Measurements from ENCODE around the gene CYP19A1. TPM values are rescaled to one million over a fixed set of nuclear protein-coding genes. Genes with fewer than 3 reads are reported as not detected.

Gene CYP19A1
- total and polyA plus RNA-seq, 3 donors from 2014 or later = 2.8 to 29.0 (median 3.3) TPM

- H3K27me3 ChIP-seq = no peaks in the 10 kb centered on the region
- TF ChIP-seq POLR2A (IDR thresholded peaks at IDR 0.05) = no peak
- TF ChIP-seq CTCF (IDR thresholded peaks at IDR 0.05) = no peak
- peaks cover 5% of the 10 kb centered on the region for H3K4me1 ChIP-seq
- WGBS, 2 donors = 67 to 82% methylated on average over 10 of the region's 10 CpGs
- no peaks in the 10 kb centered on the region for H3K36me3 ChIP-seq (ENCODE audit: low read depth, missing control alignments)
- no peaks in the 10 kb centered on the region for H3K9me3 ChIP-seq
- no peak overlapping the region for H3K27ac ChIP-seq
- no peak overlapping the region for H3K4me3 ChIP-seq
- DNase-seq = no peak
- intact Hi-C loops (cut with DNase I; ENCODE audit: low total_unique reads) = no loop called here
Observed at GRCh38 chr15:51314391-51315337, 23.7 kb downstream of the CYP19A1 start.

GRCh38 chr15:51313644-51314280 lies 24.6 kb downstream of the CYP19A1 start:
- H3K27ac ChIP-seq = no peak overlapping the region
- intact Hi-C loops (cut with DNase I; ENCODE audit: low total_unique reads) = no loop called here
- no peak for DNase-seq
- H3K27me3 ChIP-seq = no peaks in the 10 kb centered on the region
- TF ChIP-seq CTCF (IDR thresholded peaks at IDR 0.05) (no peak), POLR2A (IDR thresholded peaks at IDR 0.05) (no peak)
- no peaks in the 10 kb centered on the region for H3K9me3 ChIP-seq
- 93 to 95% methylated on average over 10 of the region's 10 CpGs for WGBS, 2 donors
- H3K4me1 ChIP-seq = peaks cover 5% of the 10 kb centered on the region
- H3K36me3 ChIP-seq (ENCODE audit: low read depth, missing control alignments) = no peaks in the 10 kb centered on the region
- H3K4me3 ChIP-seq = no peak overlapping the region

- no peak overlapping the region for H3K4me3 ChIP-seq
- H3K27me3 ChIP-seq = no peaks in the 10 kb centered on the region
- H3K27ac ChIP-seq = no peak overlapping the region
- intact Hi-C loops (cut with DNase I; ENCODE audit: low total_unique reads) = no loop called here
- no peaks in the 10 kb centered on the region for H3K36me3 ChIP-seq (ENCODE audit: low read depth, missing control alignments)
- DNase-seq = no peak
- no peaks in the 10 kb centered on the region for H3K9me3 ChIP-seq
- peaks cover 5% of the 10 kb centered on the region for H3K4me1 ChIP-seq
- TF ChIP-seq POLR2A (IDR thresholded peaks at IDR 0.05) (no peak), CTCF (IDR thresholded peaks at IDR 0.05) (no peak)
Observed at GRCh38 chr15:51313074-51313393, 25.4 kb downstream of the CYP19A1 start.

GRCh38 chr15:51312166-51313073 lies 26.0 kb downstream of the CYP19A1 start:
- DNase-seq = no peak
- intact Hi-C loops (cut with DNase I; ENCODE audit: low total_unique reads) = no loop called here
- Histone ChIP-seq H3K27ac (no peak overlapping the region), H3K27me3 (no peaks in the 10 kb centered on the region), H3K4me3 (no peak overlapping the region), H3K4me1 (peaks cover 5% of the 10 kb centered on the region), H3K9me3 (no peaks in the 10 kb centered on the region), H3K36me3 (ENCODE audit: low read depth, missing control alignments) (no peaks in the 10 kb centered on the region)
- TF ChIP-seq CTCF (IDR thresholded peaks at IDR 0.05) (no peak), POLR2A (IDR thresholded peaks at IDR 0.05) (no peak)
- 82 to 83% methylated on average over 8 of the region's 8 CpGs for WGBS, 2 donors
